Parathyroid adenoma (tissue), 2 donors: Measurements from ENCODE around the gene SPINK13.

Source experiments
- H2AFZ ChIP-seq: fragments of 300-600 bp; sonication (generic); one replicate; pipeline ENCODE4 v1.7.0; 2017; ENCODE audit warnings: antibody characterized with exemption, mild to moderate bottlenecking
- H3K27ac ChIP-seq: fragments of 300-600 bp; sonication (generic); one replicate; pipeline ENCODE4 v1.7.0; 2017
- H3K27me3 ChIP-seq: fragments of 300-600 bp; sonication (generic); one replicate; pipeline ENCODE4 v1.7.0; 2017; ENCODE audit warnings: low read length; ENCODE audit not compliant: control insufficient read depth, insufficient read depth
- H3K36me3 ChIP-seq: fragments of 300-600 bp; sonication (generic); one replicate; pipeline ENCODE4 v1.7.0; 2017; ENCODE audit warnings: low read length; ENCODE audit not compliant: control insufficient read depth, insufficient read depth
- H3K4me1 ChIP-seq: fragments of 300-600 bp; sonication (generic); one replicate; pipeline ENCODE4 v1.7.0; 2017; ENCODE audit warnings: control low read depth
- H3K4me2 ChIP-seq: fragments of 300-600 bp; sonication (generic); one replicate; pipeline ENCODE4 v1.7.0; 2017; ENCODE audit warnings: low read length
- H3K4me3 ChIP-seq: fragments of 300-600 bp; sonication (generic); one replicate; pipeline ENCODE4 v1.7.0; 2017; ENCODE audit warnings: low read depth, low read length
- H3K79me2 ChIP-seq: fragments of 300-600 bp; sonication (generic); one replicate; pipeline ENCODE4 v1.7.0; 2017; ENCODE audit warnings: control low read depth
- H3K9ac ChIP-seq: fragments of 300-600 bp; sonication (generic); one replicate; pipeline ENCODE4 v1.7.0; 2017; ENCODE audit warnings: mild to moderate bottlenecking
- H3K9me3 ChIP-seq: fragments of 300-600 bp; sonication (generic); one replicate; pipeline ENCODE4 v1.7.0; 2017; ENCODE audit warnings: low read length; ENCODE audit not compliant: control insufficient read depth
- TF ChIP-seq, protein P1 (sequence below): fragments of 300-600 bp; sonication (generic); IDR thresholded peaks from one replicate; pipeline ENCODE4 v1.7.0; 2017; ENCODE audit warnings: antibody characterized with exemption, mild to moderate bottlenecking
- donor health status: primary hyperparathyroidism.

Gene SPINK13, protein sequence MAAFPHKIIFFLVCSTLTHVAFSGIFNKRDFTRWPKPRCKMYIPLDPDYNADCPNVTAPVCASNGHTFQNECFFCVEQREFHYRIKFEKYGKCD

DNA sequence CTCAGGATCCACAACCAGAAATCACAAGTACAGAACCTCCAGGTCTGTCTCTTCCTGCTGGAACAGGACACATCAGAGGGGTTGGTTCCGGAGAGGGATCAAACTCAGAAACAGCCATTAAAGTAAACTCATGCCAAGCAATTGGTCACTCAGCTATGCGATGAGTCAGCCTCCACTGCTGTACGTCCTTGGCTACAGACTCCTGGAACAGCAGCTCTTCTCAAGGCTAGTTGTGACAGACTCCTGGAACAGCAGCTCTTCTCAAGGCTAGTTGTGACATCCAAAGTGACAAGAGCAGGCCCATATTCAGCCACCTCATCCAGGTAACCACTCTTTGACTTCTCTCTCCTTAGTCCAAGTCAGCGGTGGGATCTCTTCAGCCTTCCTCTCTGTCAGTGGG lies at the start of gene SPINK13:
TSS of gene SPINK13 (plus strand) at position 229 of the 400 bp plus-strand sequence. CDS start 1,279 bp downstream, outside the sequence.
- H2AFZ ChIP-seq = no peak within 1 kb of the TSS
- no peak within 1 kb of the TSS for H3K4me2 ChIP-seq
- no peaks in the 10 kb centered on the region for H3K79me2 ChIP-seq
- H3K27me3 ChIP-seq = no peaks in the 10 kb centered on the region
- no peaks in the 10 kb centered on the region for H3K36me3 ChIP-seq
- H3K4me3 ChIP-seq = no peak within 1 kb of the TSS
- H3K9me3 ChIP-seq = no peaks in the 10 kb centered on the region
- no peaks in the 10 kb centered on the region for H3K4me1 ChIP-seq
- no peak within 1 kb of the TSS for H3K27ac ChIP-seq
- TF ChIP-seq, protein P1, sequence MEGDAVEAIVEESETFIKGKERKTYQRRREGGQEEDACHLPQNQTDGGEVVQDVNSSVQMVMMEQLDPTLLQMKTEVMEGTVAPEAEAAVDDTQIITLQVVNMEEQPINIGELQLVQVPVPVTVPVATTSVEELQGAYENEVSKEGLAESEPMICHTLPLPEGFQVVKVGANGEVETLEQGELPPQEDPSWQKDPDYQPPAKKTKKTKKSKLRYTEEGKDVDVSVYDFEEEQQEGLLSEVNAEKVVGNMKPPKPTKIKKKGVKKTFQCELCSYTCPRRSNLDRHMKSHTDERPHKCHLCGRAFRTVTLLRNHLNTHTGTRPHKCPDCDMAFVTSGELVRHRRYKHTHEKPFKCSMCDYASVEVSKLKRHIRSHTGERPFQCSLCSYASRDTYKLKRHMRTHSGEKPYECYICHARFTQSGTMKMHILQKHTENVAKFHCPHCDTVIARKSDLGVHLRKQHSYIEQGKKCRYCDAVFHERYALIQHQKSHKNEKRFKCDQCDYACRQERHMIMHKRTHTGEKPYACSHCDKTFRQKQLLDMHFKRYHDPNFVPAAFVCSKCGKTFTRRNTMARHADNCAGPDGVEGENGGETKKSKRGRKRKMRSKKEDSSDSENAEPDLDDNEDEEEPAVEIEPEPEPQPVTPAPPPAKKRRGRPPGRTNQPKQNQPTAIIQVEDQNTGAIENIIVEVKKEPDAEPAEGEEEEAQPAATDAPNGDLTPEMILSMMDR = no peak
- no peak within 1 kb of the TSS for H3K9ac ChIP-seq

DNA sequence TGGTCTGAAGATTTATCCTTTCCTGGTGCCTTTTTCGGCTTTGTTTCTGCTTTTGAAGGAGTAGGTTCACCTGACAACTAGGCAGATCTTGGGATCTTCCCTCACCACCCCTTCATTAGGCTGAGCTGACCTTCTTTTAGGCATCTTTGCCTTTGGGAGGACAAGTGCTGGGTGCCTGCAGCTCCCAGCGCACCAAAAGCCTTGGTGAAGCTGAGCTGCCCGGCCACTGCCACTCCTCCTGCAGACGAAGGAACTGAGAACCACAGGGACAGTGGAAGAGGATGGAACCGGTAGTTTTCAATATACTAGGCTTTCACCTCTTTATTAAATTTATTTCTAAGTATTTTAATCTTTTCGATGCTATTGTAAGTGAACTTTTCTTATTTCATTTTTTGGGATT lies 47.1 kb upstream of the SPINK13 start:
- Histone ChIP-seq H3K4me1 (no peaks in the 10 kb centered on the region), H2AFZ (no peak overlapping the region), H3K9me3 (no peaks in the 10 kb centered on the region), H3K27ac (no peak overlapping the region), H3K9ac (no peak overlapping the region), H3K79me2 (no peaks in the 10 kb centered on the region), H3K27me3 (no peaks in the 10 kb centered on the region), H3K4me2 (no peak overlapping the region), H3K4me3 (no peak overlapping the region), H3K36me3 (no peaks in the 10 kb centered on the region)
- TF ChIP-seq, protein P1 = no peak

DNA sequence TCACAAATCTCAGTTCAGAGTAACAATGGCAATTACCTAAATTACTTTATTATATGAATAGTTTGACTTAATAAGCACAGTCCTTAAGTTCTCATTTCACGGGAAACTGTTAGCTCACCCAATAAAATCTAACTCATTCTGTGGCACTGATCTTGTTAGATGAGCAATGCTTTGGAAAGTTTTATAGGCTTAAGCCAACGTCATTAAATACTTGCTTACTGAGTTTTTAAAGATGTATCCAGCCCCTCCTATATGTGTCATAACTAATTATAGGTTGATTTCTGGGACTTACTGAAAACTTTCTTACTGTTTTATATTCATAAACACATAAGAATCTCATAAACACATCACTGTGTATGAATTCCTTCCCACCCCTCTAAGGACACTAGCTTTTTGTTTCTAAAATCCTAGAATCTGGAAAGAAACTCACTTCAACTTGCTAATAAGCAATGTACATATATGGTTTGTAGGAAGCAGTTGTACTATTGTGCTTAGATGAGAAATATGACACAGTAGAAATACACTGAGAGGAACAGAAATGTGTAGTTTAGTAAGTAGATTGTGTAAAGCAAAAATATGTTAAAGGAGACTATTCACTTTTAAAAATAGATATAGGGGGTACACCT lies 44.4 kb upstream of the SPINK13 start:
- Histone ChIP-seq H3K27me3 (no peaks in the 10 kb centered on the region), H3K4me3 (no peak overlapping the region), H2AFZ (no peak overlapping the region), H3K79me2 (no peaks in the 10 kb centered on the region), H3K4me1 (no peaks in the 10 kb centered on the region), H3K9me3 (no peaks in the 10 kb centered on the region), H3K9ac (no peak overlapping the region), H3K27ac (no peak overlapping the region), H3K36me3 (no peaks in the 10 kb centered on the region), H3K4me2 (no peak overlapping the region)
- TF ChIP-seq, protein P1 = no peak

DNA sequence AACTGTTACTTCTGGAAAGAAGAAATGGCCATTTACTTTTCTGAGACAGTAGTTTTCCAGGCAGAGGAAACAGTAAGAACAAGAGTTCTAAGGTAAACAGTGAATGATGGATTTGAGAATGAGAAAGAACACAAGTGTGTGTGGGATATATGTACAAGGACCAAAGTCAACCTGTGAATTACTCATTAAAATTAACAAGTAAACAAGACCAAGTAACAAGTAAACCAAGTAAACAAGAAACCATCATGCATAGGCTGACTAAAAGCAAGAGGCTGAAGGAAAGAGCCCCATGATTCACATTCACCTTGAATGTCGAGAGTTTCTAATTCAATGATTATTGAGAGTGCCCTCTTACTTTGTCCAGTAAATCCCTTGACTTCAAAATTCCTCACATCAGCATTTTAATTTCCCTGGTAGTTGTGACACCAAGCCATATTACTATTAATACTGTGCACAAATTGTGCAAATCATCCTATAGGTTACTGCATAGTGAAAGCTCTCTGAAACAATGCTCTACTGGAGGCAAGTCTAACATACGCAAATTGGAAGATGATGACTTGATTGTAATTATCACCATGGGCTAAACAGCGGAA lies 40.1 kb upstream of the SPINK13 start:
- Histone ChIP-seq H3K4me3 (no peak overlapping the region), H3K36me3 (no peaks in the 10 kb centered on the region), H3K27ac (no peak overlapping the region), H3K4me1 (no peaks in the 10 kb centered on the region), H3K9me3 (no peaks in the 10 kb centered on the region), H3K79me2 (no peaks in the 10 kb centered on the region), H3K9ac (no peak overlapping the region), H3K4me2 (no peak overlapping the region), H3K27me3 (no peaks in the 10 kb centered on the region), H2AFZ (no peak overlapping the region)
- TF ChIP-seq, protein P1 = no peak
